RWPE1 (cell line): ENCODE measurements around the gene DNMT3A.
"Not testable (repeated sequence)": the region's sequence is repeated elsewhere in the genome, so short reads cannot be mapped to it uniquely, and the experiment has no call there.

Source experiments
- CTCF ChIA-PET: fragments of 350-600 bp; sonication (Branson Sonifier 250); formaldehyde crosslinking; extraction: SDS; loops from one replicate; lab custom pipeline; 2021; lab: Yijun Ruan, JAX
- POLR2A ChIA-PET: fragments of 400-600 bp; formaldehyde crosslinking; extraction: SDS; loops from one replicate; lab custom pipeline; 2020; ENCODE audit warnings: antibody characterized with exemption; ENCODE audit not compliant: low non-redundant PET; lab: Yijun Ruan, JAX
- DNase-seq: peaks from one replicate; pipeline ENCODE4 v3.0.0; 2012; ENCODE audit warnings: low spot score
- H3K27ac ChIP-seq: fragments of 450-650 bp; 2 replicates; pipeline ENCODE4 v1.5.1; 2017
- CTCF ChIP-seq: fragments of 450-650 bp; conservative IDR thresholded peaks from 2 replicates; pipeline ENCODE4 v1.5.1; 2017; ENCODE audit warnings: low read depth, mild to moderate bottlenecking

DNMT3A gene

DNA sequence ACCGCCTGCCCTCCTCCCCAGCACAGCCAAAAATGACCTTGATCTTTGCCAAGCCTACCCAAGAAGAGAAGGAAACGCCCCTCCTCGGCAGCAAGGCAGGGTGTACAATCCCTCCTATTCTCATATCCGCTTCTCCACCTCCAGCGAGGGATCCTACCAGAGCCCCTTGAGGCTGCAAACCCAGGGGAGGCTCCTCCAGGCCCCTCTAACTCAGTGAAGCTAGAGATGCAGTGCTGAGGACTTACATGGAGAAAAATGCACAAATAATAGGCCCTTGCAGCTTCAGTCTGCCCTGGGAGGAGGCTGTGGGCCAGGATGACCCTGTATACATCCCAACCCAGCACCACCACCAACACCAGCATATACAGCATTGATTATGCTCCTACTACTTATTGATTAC lies 126.5 kb downstream of the DNMT3A start:
- no peak for DNase-seq
- no peak overlapping the region for H3K27ac ChIP-seq
- POLR2A ChIA-PET, result no interaction called here
- CTCF ChIA-PET, result no interaction called here
- TF ChIP-seq CTCF, result no peak

- TF ChIP-seq CTCF, result no peak
- DNase-seq, result no peak
- ChIA-PET POLR2A (no interaction called here), CTCF (interaction anchor here (0.6 kb wide), 1 partner anchor 157 kb away, joined by 4 read pairs; no protein-coding TSS in a partner anchor)
- no peak overlapping the region for H3K27ac ChIP-seq
These were observed 128.5 kb downstream of the DNMT3A start for GRCh38 chr2:25213229-25213628.

DNA sequence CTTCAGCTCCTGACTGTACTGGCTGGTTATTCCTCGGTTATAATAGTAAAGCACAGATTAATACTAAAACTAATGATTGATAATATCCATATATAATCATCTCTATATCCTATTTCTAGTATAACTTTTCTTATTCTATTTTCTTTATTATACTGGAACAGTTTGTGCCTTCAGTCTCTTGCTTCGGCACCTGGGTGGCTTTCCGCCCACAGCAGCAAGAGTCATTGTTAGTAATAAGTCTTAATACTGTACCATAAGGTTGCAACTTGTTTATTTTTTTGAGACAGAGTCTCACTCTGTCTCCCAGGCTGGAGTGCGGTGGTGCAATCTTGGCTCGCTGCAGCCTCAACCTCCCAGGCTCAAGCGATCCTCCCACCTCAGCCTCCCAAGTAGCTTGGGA lies 130.8 kb downstream of the DNMT3A start:
- DNase-seq, POLR2A ChIA-PET, H3K27ac ChIP-seq, CTCF ChIA-PET: not testable (repeated sequence)

DNA sequence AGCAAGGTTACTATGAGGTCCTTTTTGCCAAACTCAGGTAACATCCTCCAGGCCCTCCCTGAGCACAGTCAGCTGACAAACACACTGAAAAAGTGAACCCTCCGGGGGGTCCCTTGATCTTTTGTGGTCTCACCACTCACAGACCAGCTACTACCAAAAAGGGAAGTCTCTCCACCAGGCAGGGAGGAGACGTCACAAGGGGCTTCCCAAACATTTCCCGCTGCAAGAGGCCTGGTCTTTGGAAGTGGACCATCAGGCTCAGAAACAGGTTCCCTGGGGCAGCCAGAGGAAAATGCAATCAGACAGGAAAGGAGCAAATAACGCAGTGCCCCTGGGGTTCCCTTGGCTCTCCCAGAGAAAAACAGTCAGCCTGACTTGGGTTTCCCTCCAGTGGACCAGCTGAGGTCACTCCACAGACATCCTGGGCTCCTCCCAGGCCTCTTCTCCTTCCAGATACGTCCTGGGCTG lies 134.6 kb downstream of the DNMT3A start:
- ChIA-PET CTCF (interaction anchor here (1.0 kb wide), 1 partner anchor 21 kb away, joined by 5 read pairs; no protein-coding TSS in a partner anchor), POLR2A (interaction anchor here (1.1 kb wide), 1 partner anchor 14 kb away, joined by 3 read pairs; no protein-coding TSS in a partner anchor)
- no peak overlapping the region for H3K27ac ChIP-seq
- no peak for DNase-seq
- TF ChIP-seq CTCF, result no peak

DNA sequence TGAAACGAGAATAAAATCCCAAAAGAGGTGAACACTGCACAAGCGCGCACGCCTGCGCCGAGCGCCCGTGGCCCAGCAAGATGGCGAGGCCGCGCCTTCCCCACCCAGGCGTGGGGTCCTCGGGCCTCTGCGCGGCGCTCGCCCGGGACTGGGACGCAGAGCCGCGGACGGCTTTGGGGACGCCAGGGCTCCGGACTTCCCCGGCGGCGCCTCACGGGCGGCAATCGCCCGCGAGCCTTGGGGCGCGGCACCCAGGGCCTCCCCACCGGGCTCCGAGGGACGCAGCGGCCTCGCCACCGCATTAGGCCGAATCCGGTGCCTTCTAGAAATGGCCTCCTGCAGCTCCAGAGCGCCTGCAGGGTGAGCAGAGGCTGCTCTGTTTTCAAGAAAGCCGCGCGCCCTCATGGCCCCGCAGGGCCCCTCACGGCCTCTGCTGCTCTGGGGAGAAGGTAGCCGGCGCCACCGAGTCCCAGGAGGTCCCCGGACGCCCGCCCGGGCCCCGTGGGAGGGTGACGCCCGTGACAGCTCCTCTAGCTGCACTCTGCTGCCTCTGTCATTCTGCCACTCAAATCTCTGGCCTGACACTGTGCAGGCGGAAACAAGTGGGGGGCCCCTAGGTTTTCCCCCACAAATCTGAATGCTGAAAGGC lies 137.4 kb downstream of the DNMT3A start:
- CTCF ChIA-PET, result no interaction called here

GRCh38 chr2:25202275-25202674 lies 139.4 kb downstream of the DNMT3A start:
- TF ChIP-seq CTCF, result no peak
- ChIA-PET CTCF (interaction anchor here (0.5 kb wide), 1 partner anchor 59 kb away, joined by 3 read pairs; no protein-coding TSS in a partner anchor), POLR2A (no interaction called here)
- no peak overlapping the region for H3K27ac ChIP-seq
- no peak for DNase-seq

More for the DNA sequence above, 137.4 kb downstream of the DNMT3A start:
- DNase-seq, result no peak
- TF ChIP-seq CTCF, result no peak
- no peak overlapping the region for H3K27ac ChIP-seq
- POLR2A ChIA-PET, result no interaction called here

DNA sequence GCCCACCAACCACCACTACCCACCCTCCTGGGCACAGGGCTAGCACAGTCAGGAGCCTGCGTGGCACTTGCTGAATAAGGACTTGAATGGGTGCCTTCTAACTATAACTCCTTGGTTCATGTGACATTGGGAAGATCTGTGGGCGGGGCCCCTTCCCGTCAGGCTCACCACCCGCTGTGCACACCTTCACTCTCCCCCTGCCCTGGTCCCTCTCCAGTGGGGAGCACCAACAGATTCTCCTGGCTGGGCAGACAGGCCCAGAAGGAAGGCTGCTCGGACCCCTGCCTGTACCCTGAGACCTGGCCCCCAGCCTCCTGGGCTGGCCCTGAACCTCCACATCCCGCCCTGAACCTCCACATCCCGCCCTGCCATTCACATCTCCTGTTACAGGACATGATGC lies 139.9 kb downstream of the DNMT3A start:
- TF ChIP-seq CTCF, result no peak
- ChIA-PET CTCF (interaction anchor here (0.6 kb wide), 1 partner anchor 47 kb away, joined by 3 read pairs; no protein-coding TSS in a partner anchor), POLR2A (no interaction called here)
- DNase-seq, result no peak
- H3K27ac ChIP-seq, result no peak overlapping the region
